Measurements from ENCODE around the gene PCK1. TPM values are rescaled to one million over a fixed set of nuclear protein-coding genes. Genes with fewer than 3 reads are reported as not detected.

Gene PCK1
- total and polyA plus RNA-seq, 2 of the 8 experiments (the other 6 are each of a cell fraction or from before 2014, with no cell fraction given), result not detected

DNA sequence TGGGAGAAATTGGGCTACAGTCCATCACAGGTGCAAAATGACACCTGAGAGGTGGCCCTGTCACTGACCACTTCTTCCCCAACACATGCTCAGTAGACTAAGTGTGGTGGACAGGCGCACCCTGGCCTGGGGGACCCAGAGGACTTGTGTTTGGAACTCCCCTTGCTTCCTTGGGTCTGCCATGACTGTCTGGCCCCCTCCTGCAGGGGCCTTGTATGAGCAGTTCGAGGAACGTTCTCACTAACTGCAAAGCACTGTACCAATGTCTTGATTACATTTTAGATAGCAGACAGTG lies 4.0 kb upstream of the PCK1 start:
- no peak overlapping the region for H2BK20ac ChIP-seq (ENCODE audit: low read length)
- no peak overlapping the region for H3K4me2 ChIP-seq (ENCODE audit: insufficient read depth in 1 of 2, low read depth in 2 of 2, low read length in 2 of 2)
- no peaks in the 10 kb centered on the region for H4K20me1 ChIP-seq (replicated peaks in 1 of 2; ENCODE audit: control insufficient read depth in 1 of 2, insufficient read depth in 2 of 2, low read length in 2 of 2)
- no peak overlapping the region for H3K56ac ChIP-seq (replicated peaks; ENCODE audit: insufficient read length, low read depth, low read length)
- DNase-seq (ENCODE audit: low read depth in 1 of 2, low spot score in 2 of 2) (no peak), FAIRE-seq (no peak)
- ChIA-PET POLR2A (ENCODE audit: partially characterized antibody) (no interaction called here), CTCF (ENCODE audit: partially characterized antibody) (interaction anchor here (6.3 kb wide), 1 partner anchor 17 kb away, joined by 46 read pairs; no protein-coding TSS in a partner anchor)
- H3K79me2 ChIP-seq (ENCODE audit: control insufficient read depth in 1 of 2, insufficient read depth in 2 of 2, low read length in 2 of 2), result no peaks in the 10 kb centered on the region
- no peak overlapping the region for H2BK5ac ChIP-seq (ENCODE audit: low read depth, low read length)
- H3K18ac ChIP-seq (ENCODE audit: extremely low read depth, low read length), result no peak overlapping the region
- no peaks in the 10 kb centered on the region for H3K79me1 ChIP-seq (ENCODE audit: low read depth, low read length)
- H3K4me3 ChIP-seq (ENCODE audit: extremely low read depth in 1 of 4, insufficient read depth in 2 of 4, low read depth in 3 of 4, low read length in 4 of 4), result no peak overlapping the region
- H3K27me3 ChIP-seq (replicated peaks in 1 of 4; ENCODE audit: control insufficient read depth in 3 of 4, extremely low read depth in 1 of 4, insufficient read depth in 3 of 4, low read length in 3 of 4), result no peaks in the 10 kb centered on the region
- no peaks in the 10 kb centered on the region for H3K9me3 ChIP-seq (ENCODE audit: insufficient read depth in 2 of 2, low read depth in 1 of 2, low read length in 1 of 2)
- no peak overlapping the region for H4K5ac ChIP-seq (ENCODE audit: insufficient read length, low read depth, low read length)
- no peak overlapping the region for H3K14ac ChIP-seq (ENCODE audit: insufficient read length)
- H2AK5ac ChIP-seq (ENCODE audit: low read depth, low read length), result no peak overlapping the region
- no peak overlapping the region for H2BK120ac ChIP-seq (replicated peaks; ENCODE audit: low read depth, low read length)
- no peak overlapping the region for H2BK12ac ChIP-seq (ENCODE audit: low read depth, low read length)
- H3K4ac ChIP-seq (replicated peaks; ENCODE audit: insufficient read length, low read depth, low read length), result no peak overlapping the region
- no peaks in the 10 kb centered on the region for H3K4me1 ChIP-seq (replicated peaks in 1 of 4; ENCODE audit: control insufficient read depth in 3 of 4, insufficient read depth in 4 of 4, low read length in 3 of 4)
- H3K23ac ChIP-seq (ENCODE audit: insufficient read length), result no peak overlapping the region
- WGBS, 2 experiments (ENCODE audit: extremely low coverage in 1 of 2, insufficient coverage in 1 of 2, insufficient read length in 1 of 2, insufficient replicate concordance in 2 of 2, low coverage in 1 of 2, low lambda C conversion rate in 2 of 2, missing lambda C conversion rate in 1 of 2), result 81% methylated on average over 3 of the region's 3 CpGs; no CpG with 5 or more reads in 1 of the 2 experiments
- H4K8ac ChIP-seq (ENCODE audit: extremely low read depth, insufficient read depth, low read length), result no peak overlapping the region
- H2BK15ac ChIP-seq (ENCODE audit: low read length), result no peak overlapping the region
- H3K9ac ChIP-seq (replicated peaks in 1 of 4; ENCODE audit: extremely low read depth in 1 of 4, low read depth in 3 of 4, low read length in 3 of 4), result no peak overlapping the region
- TF ChIP-seq ASH2L (IDR thresholded peaks at IDR 0.05; ENCODE audit: low read length) (no peak), KDM4A (IDR thresholded peaks at IDR 0.05; ENCODE audit: low read depth, low read length, severe bottlenecking) (no peak), SP1 (IDR thresholded peaks at IDR 0.05; ENCODE audit: low read depth, low read length) (no peak), RBBP5 (IDR thresholded peaks at IDR 0.05; ENCODE audit: borderline replicate concordance, low read depth, low read length) (no peak), MAFK (IDR thresholded peaks at IDR 0.05; ENCODE audit: low read depth, low read length) (no peak), POU5F1 (IDR thresholded peaks at IDR 0.05; ENCODE audit: low read depth, low read length) (no peak), CBX5 (IDR thresholded peaks at IDR 0.05; ENCODE audit: low read depth, low read length) (no peak), GTF2F1 (IDR thresholded peaks at IDR 0.05; ENCODE audit: borderline replicate concordance, low read depth, low read length) (no peak), RAD21 (IDR thresholded peaks at IDR 0.05 in 1 of 2, conservative IDR thresholded peaks at IDR 0.05 in 1 of 2; ENCODE audit: low read depth in 2 of 2, low read length in 2 of 2) (no peak), JUN (IDR thresholded peaks at IDR 0.05; ENCODE audit: low read depth, low read length) (no peak), BACH1 (IDR thresholded peaks at IDR 0.05; ENCODE audit: low read length) (no peak), SP4 (IDR thresholded peaks at IDR 0.05; ENCODE audit: low read length) (no peak)
- TF ChIP-seq, protein P1, sequence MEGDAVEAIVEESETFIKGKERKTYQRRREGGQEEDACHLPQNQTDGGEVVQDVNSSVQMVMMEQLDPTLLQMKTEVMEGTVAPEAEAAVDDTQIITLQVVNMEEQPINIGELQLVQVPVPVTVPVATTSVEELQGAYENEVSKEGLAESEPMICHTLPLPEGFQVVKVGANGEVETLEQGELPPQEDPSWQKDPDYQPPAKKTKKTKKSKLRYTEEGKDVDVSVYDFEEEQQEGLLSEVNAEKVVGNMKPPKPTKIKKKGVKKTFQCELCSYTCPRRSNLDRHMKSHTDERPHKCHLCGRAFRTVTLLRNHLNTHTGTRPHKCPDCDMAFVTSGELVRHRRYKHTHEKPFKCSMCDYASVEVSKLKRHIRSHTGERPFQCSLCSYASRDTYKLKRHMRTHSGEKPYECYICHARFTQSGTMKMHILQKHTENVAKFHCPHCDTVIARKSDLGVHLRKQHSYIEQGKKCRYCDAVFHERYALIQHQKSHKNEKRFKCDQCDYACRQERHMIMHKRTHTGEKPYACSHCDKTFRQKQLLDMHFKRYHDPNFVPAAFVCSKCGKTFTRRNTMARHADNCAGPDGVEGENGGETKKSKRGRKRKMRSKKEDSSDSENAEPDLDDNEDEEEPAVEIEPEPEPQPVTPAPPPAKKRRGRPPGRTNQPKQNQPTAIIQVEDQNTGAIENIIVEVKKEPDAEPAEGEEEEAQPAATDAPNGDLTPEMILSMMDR (IDR thresholded peaks at IDR 0.05; ENCODE audit: control extremely low read depth in 1 of 3, insufficient read depth in 1 of 3, low read depth in 1 of 3, low read length in 3 of 3), result no peak
- H3K36me3 ChIP-seq (ENCODE audit: control insufficient read depth in 2 of 4, insufficient read depth in 4 of 4, low read length in 3 of 4), result no peaks in the 10 kb centered on the region
- H3K23me2 ChIP-seq (ENCODE audit: low read depth, low read length), result no peaks in the 10 kb centered on the region
- no peak overlapping the region for H3K27ac ChIP-seq (ENCODE audit: low read depth, low read length)
- H2AFZ ChIP-seq (ENCODE audit: low read length), result no peak overlapping the region
- H4K91ac ChIP-seq (replicated peaks; ENCODE audit: insufficient read length, low read length), result no peak overlapping the region

All from H1 (cell line).